KMS-11 (cell line): ENCODE data around the gene MRPL4.
"Not testable (repeated sequence)": the region's sequence is repeated elsewhere in the genome, so short reads cannot be mapped to it uniquely, and the experiment has no call there.

Experiments
- H2AFZ ChIP-seq: fragments of 200-600 bp; sonication (generic); 2 replicates; pipeline ENCODE4 v1.6.1; 2016; ENCODE audit warnings: antibody characterized with exemption, mixed run types, low read depth
- H3K27ac ChIP-seq: fragments of 200-600 bp; sonication (generic); 2 replicates; pipeline ENCODE4 v1.6.1; 2016; ENCODE audit warnings: mild to moderate bottlenecking, mixed run types
- H3K27me3 ChIP-seq: fragments of 200-600 bp; sonication (generic); 2 replicates; pipeline ENCODE4 v1.6.1; 2017; ENCODE audit warnings: mild to moderate bottlenecking, low read depth, mixed run types, moderate library complexity; ENCODE audit not compliant: insufficient read depth
- H3K36me3 ChIP-seq: fragments of 200-600 bp; sonication (generic); 2 replicates; pipeline ENCODE4 v1.6.1; 2017; ENCODE audit warnings: mild to moderate bottlenecking, mixed run types; ENCODE audit not compliant: insufficient read depth
- H3K4me1 ChIP-seq: fragments of 200-600 bp; sonication (generic); 2 replicates; pipeline ENCODE4 v1.6.1; 2016; ENCODE audit warnings: mild to moderate bottlenecking, low read depth, mixed run types; ENCODE audit not compliant: poor library complexity, severe bottlenecking
- H3K4me2 ChIP-seq: fragments of 200-600 bp; sonication (generic); 2 replicates; pipeline ENCODE4 v1.7.0; 2016; ENCODE audit warnings: mild to moderate bottlenecking, mixed run types
- H3K4me3 ChIP-seq: fragments of 200-600 bp; sonication (generic); IDR thresholded peaks from 2 replicates; pipeline ENCODE4 v1.6.1; 2017; ENCODE audit warnings: low read depth, low read length, mixed read lengths; ENCODE audit not compliant: insufficient read depth
- H3K79me2 ChIP-seq: fragments of 200-600 bp; sonication (generic); 2 replicates; pipeline ENCODE4 v1.6.1; 2016; ENCODE audit warnings: low read depth, mixed run types; ENCODE audit not compliant: insufficient read depth
- H3K9ac ChIP-seq: fragments of 200-600 bp; sonication (generic); 2 replicates; pipeline ENCODE4 v1.6.1; 2016; ENCODE audit warnings: mild to moderate bottlenecking, mixed run types
- H4K20me1 ChIP-seq: fragments of 200-600 bp; sonication (generic); 2 replicates; pipeline ENCODE4 v1.6.1; 2016; ENCODE audit warnings: mild to moderate bottlenecking, mixed run types; ENCODE audit not compliant: insufficient read depth
- CTCF ChIP-seq: fragments of 200-600 bp; sonication (generic); conservative IDR thresholded peaks from 2 replicates; pipeline ENCODE4 v1.6.1; 2017; ENCODE audit warnings: low read depth, mild to moderate bottlenecking, antibody characterized with exemption, low read length, moderate library complexity, mixed read lengths

MRPL4 gene

DNA sequence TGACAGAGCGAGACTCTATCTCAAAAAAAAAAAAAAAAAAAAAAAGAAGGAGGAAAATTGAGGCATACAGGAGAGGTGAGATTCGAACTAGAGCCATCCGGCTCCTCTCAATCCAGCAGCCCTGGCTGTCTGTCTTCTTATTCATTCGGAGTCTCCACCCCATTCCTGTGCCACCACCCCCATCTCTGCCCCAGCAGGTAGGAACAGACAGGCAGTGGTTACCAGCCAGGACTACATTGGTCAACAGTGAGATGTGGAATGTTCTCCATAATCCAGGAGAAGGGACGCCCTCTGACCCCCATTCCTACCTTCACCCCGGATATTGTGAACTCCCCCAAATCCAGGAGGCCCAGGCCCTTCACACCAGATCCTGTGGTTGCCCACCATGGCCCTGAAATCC is 14.3 kb upstream of the MRPL4 start:
- Histone ChIP-seq H3K27ac (no peak overlapping the region), H3K36me3 (no peaks in the 10 kb centered on the region), H3K27me3 (no peaks in the 10 kb centered on the region), H3K4me2 (no peak overlapping the region), H3K4me1 (peaks cover 4% of the 10 kb centered on the region), H2AFZ (no peak overlapping the region), H4K20me1 (no peaks in the 10 kb centered on the region), H3K4me3 (no peak overlapping the region), H3K79me2 (no peaks in the 10 kb centered on the region), H3K9ac (no peak overlapping the region)
- no peak for TF ChIP-seq CTCF

GRCh38 chr19:10238172-10238783 is 13.7 kb upstream of the MRPL4 start:
- no peaks in the 10 kb centered on the region for H3K36me3 ChIP-seq
- H4K20me1 ChIP-seq, result no peaks in the 10 kb centered on the region
- no peak overlapping the region for H2AFZ ChIP-seq
- no peak overlapping the region for H3K4me3 ChIP-seq
- H3K4me2 ChIP-seq, result no peak overlapping the region
- TF ChIP-seq CTCF, result no peak
- no peak overlapping the region for H3K9ac ChIP-seq
- no peaks in the 10 kb centered on the region for H3K4me1 ChIP-seq
- no peaks in the 10 kb centered on the region for H3K27me3 ChIP-seq
- H3K27ac ChIP-seq, result no peak overlapping the region
- H3K79me2 ChIP-seq, result no peaks in the 10 kb centered on the region

- not testable (repeated sequence) for H3K4me3 ChIP-seq, H3K9ac ChIP-seq, H3K36me3 ChIP-seq, H3K4me2 ChIP-seq, H3K27ac ChIP-seq, H2AFZ ChIP-seq, H3K27me3 ChIP-seq, H3K79me2 ChIP-seq, H4K20me1 ChIP-seq
- H3K4me1 ChIP-seq, result peaks cover 13% of the 10 kb centered on the region
These were observed 10.1 kb upstream of the MRPL4 start for GRCh38 chr19:10241826-10242449.

- Histone ChIP-seq H2AFZ (no peak overlapping the region), H4K20me1 (no peaks in the 10 kb centered on the region), H3K79me2 (no peaks in the 10 kb centered on the region), H3K27ac (no peak overlapping the region), H3K27me3 (no peaks in the 10 kb centered on the region), H3K4me1 (peaks cover 16% of the 10 kb centered on the region), H3K4me3 (no peak overlapping the region), H3K9ac (no peak overlapping the region), H3K36me3 (no peaks in the 10 kb centered on the region), H3K4me2 (no peak overlapping the region)
- no peak for TF ChIP-seq CTCF
These were observed 8.4 kb upstream of the MRPL4 start for GRCh38 chr19:10243606-10244005.

DNA sequence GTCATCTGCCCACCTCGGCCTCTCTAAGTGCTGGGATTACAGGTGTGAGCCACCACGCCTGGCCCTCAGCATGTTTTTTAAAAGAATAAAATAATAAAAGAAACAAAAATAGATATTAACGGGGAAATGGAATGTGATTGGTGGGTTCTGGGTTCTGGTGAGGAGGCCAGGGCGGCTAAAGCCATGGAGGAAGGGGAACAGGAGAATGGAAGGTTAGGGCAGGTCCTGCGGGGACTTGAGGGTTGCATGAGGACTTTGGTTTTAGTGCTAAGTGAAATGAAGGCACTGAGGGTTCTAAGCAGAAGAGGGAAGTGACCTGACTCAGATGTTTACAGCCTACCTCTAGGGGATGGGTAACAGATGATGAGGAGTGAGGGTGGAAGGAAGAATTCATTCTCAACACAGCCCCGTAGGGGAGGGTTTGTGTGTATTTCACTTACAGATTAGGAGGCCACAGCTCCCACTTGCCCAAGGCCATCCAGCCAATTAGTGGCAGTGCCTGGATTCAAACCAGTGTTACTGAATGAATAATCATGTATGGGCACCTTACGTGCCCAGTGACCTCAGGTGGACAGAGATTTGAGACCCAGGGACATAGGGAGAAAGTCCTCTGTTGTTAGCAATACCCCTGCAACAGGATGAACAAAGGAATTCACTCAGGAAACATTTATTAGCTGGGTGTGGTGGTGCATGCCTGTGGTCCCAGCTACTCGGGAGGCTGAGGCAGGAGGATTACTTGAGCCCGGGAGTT is 6.7 kb upstream of the MRPL4 start:
- no peak overlapping the region for H3K27ac ChIP-seq
- H3K4me3 ChIP-seq, result no peak overlapping the region
- TF ChIP-seq CTCF, result no peak
- no peak overlapping the region for H3K9ac ChIP-seq
- H3K4me1 ChIP-seq, result peaks cover 28% of the 10 kb centered on the region
- no peak overlapping the region for H2AFZ ChIP-seq
- H4K20me1 ChIP-seq, result no peaks in the 10 kb centered on the region
- no peak overlapping the region for H3K4me2 ChIP-seq
- no peaks in the 10 kb centered on the region for H3K79me2 ChIP-seq
- H3K27me3 ChIP-seq, result no peaks in the 10 kb centered on the region
- no peaks in the 10 kb centered on the region for H3K36me3 ChIP-seq
